HEK293 (cell line): ENCODE data around the gene LOXL1.

ENCODE experiments used
- EGR2 ChIP-seq: fragments of 450-650 bp; formaldehyde crosslinking; IDR thresholded peaks from 2 replicates; pipeline ENCODE4 v1.5.1; 2016; ENCODE audit warnings: low read depth, missing biosample characterization, missing genetic modification characterization
- GLI2 ChIP-seq: fragments of 450-650 bp; formaldehyde crosslinking; IDR thresholded peaks from 2 replicates; pipeline ENCODE4; 2017; ENCODE audit warnings: missing biosample characterization, missing genetic modification characterization, low read depth, borderline replicate concordance
- GLIS1 ChIP-seq: fragments of 450-650 bp; formaldehyde crosslinking; IDR thresholded peaks from 2 replicates; pipeline ENCODE4 v1.5.1; 2016; ENCODE audit warnings: missing biosample characterization, missing genetic modification characterization
- KLF10 ChIP-seq: fragments of 450-650 bp; IDR thresholded peaks from 2 replicates; pipeline ENCODE4 v1.5.1; 2018; ENCODE audit warnings: missing biosample characterization, mild to moderate bottlenecking, missing genetic modification characterization
- KLF8 ChIP-seq: fragments of 450-650 bp; formaldehyde crosslinking; IDR thresholded peaks from 2 replicates; pipeline ENCODE4 v1.5.1; 2016; ENCODE audit warnings: missing biosample characterization, missing genetic modification characterization
- SP2 ChIP-seq: fragments of 450-650 bp; formaldehyde crosslinking; IDR thresholded peaks from 2 replicates; pipeline ENCODE4 v1.5.1; 2016; ENCODE audit warnings: missing biosample characterization, missing genetic modification characterization
- SP3 ChIP-seq: fragments of 450-650 bp; formaldehyde crosslinking; IDR thresholded peaks from 2 replicates; pipeline ENCODE4 v1.5.1; 2016; ENCODE audit warnings: missing biosample characterization, missing genetic modification characterization
- SP7 ChIP-seq: fragments of 450-650 bp; formaldehyde crosslinking; IDR thresholded peaks from 2 replicates; pipeline ENCODE4 v1.5.1; 2016; ENCODE audit warnings: missing biosample characterization, missing genetic modification characterization
- ZFHX2 ChIP-seq: fragments of 450-650 bp; formaldehyde crosslinking; conservative IDR thresholded peaks from 2 replicates; pipeline ENCODE4 v1.5.1; 2016; ENCODE audit warnings: missing biosample characterization, missing genetic modification characterization
- ZNF157 ChIP-seq: fragments of 450-650 bp; formaldehyde crosslinking; IDR thresholded peaks from 2 replicates; pipeline ENCODE4 v1.5.1; 2016; ENCODE audit warnings: missing biosample characterization, missing genetic modification characterization
- ZNF184 ChIP-seq: fragments of 450-650 bp; IDR thresholded peaks from 2 replicates; pipeline ENCODE4 v1.5.1; 2018; ENCODE audit warnings: missing biosample characterization, mild to moderate bottlenecking, missing genetic modification characterization
- ZNF560 ChIP-seq: fragments of 450-650 bp; formaldehyde crosslinking; IDR thresholded peaks from 2 replicates; pipeline ENCODE4 v1.5.1; 2017; ENCODE audit warnings: missing biosample characterization, missing genetic modification characterization, borderline replicate concordance
- ZNF561 ChIP-seq: fragments of 450-650 bp; IDR thresholded peaks from 2 replicates; pipeline ENCODE4 v1.5.1; 2018; ENCODE audit warnings: missing biosample characterization, missing genetic modification characterization, borderline replicate concordance
- ZNF660 ChIP-seq: fragments of 450-650 bp; IDR thresholded peaks from 2 replicates; pipeline ENCODE4 v1.5.1; 2018; ENCODE audit warnings: missing biosample characterization, mild to moderate bottlenecking, missing genetic modification characterization
- ZNF670 ChIP-seq: fragments of 450-650 bp; formaldehyde crosslinking; IDR thresholded peaks from 2 replicates; pipeline ENCODE4 v1.5.1; 2016; ENCODE audit warnings: missing biosample characterization, missing genetic modification characterization, low read depth
- ZNF76 ChIP-seq: fragments of 450-650 bp; formaldehyde crosslinking; IDR thresholded peaks from 2 replicates; pipeline ENCODE4; 2016; ENCODE audit warnings: low read depth, missing biosample characterization, missing genetic modification characterization, borderline replicate concordance
- ZNF785 ChIP-seq: fragments of 450-650 bp; formaldehyde crosslinking; IDR thresholded peaks from 2 replicates; pipeline ENCODE4 v1.5.1; 2016; ENCODE audit warnings: missing biosample characterization, missing genetic modification characterization
- TF ChIP-seq, protein P1 (sequence below): fragments of 450-650 bp; formaldehyde crosslinking; IDR thresholded peaks from 2 replicates; pipeline ENCODE4 v1.5.1; 2016; ENCODE audit warnings: missing biosample characterization, missing genetic modification characterization
- TF ChIP-seq, protein P2 (sequence below): fragments of 450-650 bp; formaldehyde crosslinking; IDR thresholded peaks from 2 replicates; pipeline ENCODE4 v1.5.1; 2017; ENCODE audit warnings: missing biosample characterization, missing genetic modification characterization
- TF ChIP-seq, protein P3 (sequence below): fragments of 450-650 bp; formaldehyde crosslinking; IDR thresholded peaks from 2 replicates; pipeline ENCODE4 v1.5.1; 2016; ENCODE audit warnings: missing biosample characterization, missing genetic modification characterization
- TF ChIP-seq, protein P4 (sequence below): fragments of 450-650 bp; formaldehyde crosslinking; IDR thresholded peaks from 2 replicates; pipeline ENCODE4 v1.5.1; 2016; ENCODE audit warnings: missing biosample characterization, missing genetic modification characterization, low read depth
- TF ChIP-seq, protein P5 (sequence below): fragments of 450-650 bp; formaldehyde crosslinking; IDR thresholded peaks from 2 replicates; pipeline ENCODE4 v1.5.1; 2016; ENCODE audit warnings: missing biosample characterization, missing genetic modification characterization
- TF ChIP-seq, protein P6 (sequence below): fragments of 450-650 bp; formaldehyde crosslinking; IDR thresholded peaks from 2 replicates; pipeline ENCODE4 v1.5.1; 2017; ENCODE audit warnings: missing biosample characterization, mild to moderate bottlenecking, missing genetic modification characterization, moderate library complexity
- TF ChIP-seq, protein P7 (sequence below): IDR thresholded peaks from 2 replicates; pipeline ENCODE4 v1.6.1; 2011; ENCODE audit warnings: mild to moderate bottlenecking, low read depth, low read length, borderline replicate concordance
- TF ChIP-seq, protein P8 (sequence below): fragments of 450-650 bp; formaldehyde crosslinking; IDR thresholded peaks from 2 replicates; pipeline ENCODE4 v1.5.1; 2017; ENCODE audit warnings: missing biosample characterization, missing genetic modification characterization

The LOXL1 gene

DNA sequence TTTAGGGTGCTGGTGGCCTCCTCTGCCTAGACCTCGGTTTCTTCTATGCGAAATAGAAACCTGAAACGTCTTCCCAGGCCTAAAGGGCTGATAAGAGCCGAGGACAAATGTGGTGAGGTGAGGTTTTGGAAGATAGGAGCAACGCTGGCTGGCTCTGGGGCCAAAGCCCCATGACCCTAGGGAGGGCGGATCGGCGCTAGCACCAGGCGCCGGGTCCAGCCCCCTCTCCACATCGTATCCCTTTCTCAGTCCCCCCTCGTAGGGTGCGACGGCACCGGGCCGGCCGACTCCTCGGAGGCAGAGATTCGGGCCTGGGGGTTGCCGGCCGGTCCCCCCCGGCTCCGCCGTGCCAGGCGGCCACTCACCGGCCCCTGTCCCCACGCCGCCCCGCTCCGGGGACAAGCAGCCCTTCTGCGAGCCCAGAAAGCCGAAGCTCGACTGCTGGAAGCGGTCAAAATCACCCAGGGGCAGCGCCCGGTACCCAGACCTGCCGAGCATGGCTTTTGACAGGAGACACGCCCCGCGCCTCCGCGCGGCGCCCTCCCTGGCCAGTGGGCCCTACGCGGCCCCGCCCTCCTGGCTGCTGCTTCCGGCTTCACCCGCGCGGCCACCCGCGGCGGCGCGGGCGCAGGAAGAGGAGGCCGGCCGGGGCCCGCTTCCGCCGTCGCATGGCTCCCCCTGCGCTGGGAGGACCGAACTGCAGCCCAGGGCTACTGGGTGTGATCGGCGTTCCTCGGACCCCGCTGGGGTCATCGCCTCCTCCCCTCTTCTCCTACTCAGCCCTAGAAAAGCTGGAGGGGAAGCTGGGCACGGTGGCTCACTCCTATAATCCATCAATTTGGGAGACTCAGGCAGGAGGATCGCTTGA is 65.7 kb downstream of the LOXL1 start, which contains the start of gene STOML1 (continued):
- TF ChIP-seq, protein P1, sequence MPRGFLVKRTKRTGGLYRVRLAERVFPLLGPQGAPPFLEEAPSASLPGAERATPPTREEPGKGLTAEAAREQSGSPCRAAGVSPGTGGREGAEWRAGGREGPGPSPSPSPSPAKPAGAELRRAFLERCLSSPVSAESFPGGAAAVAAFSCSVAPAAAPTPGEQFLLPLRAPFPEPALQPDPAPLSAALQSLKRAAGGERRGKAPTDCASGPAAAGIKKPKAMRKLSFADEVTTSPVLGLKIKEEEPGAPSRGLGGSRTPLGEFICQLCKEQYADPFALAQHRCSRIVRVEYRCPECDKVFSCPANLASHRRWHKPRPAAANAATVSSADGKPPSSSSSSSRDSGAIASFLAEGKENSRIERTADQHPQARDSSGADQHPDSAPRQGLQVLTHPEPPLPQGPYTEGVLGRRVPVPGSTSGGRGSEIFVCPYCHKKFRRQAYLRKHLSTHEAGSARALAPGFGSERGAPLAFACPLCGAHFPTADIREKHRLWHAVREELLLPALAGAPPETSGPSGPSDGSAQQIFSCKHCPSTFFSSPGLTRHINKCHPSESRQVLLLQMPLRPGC (tag by site-specific recombination): 0 out of 2 replicates have a peak, but pooled peaks have one; percentile 55
- TF ChIP-seq, protein P2, sequence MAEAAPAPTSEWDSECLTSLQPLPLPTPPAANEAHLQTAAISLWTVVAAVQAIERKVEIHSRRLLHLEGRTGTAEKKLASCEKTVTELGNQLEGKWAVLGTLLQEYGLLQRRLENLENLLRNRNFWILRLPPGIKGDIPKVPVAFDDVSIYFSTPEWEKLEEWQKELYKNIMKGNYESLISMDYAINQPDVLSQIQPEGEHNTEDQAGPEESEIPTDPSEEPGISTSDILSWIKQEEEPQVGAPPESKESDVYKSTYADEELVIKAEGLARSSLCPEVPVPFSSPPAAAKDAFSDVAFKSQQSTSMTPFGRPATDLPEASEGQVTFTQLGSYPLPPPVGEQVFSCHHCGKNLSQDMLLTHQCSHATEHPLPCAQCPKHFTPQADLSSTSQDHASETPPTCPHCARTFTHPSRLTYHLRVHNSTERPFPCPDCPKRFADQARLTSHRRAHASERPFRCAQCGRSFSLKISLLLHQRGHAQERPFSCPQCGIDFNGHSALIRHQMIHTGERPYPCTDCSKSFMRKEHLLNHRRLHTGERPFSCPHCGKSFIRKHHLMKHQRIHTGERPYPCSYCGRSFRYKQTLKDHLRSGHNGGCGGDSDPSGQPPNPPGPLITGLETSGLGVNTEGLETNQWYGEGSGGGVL: peak; percentile 57
- TF ChIP-seq ZFHX2 (tag by site-specific recombination) (peak; percentile 83), ZNF184 (tag by site-specific recombination) (peak; percentile 92), ZNF660 (tag by site-specific recombination) (peak; percentile 99), KLF8 (tag by site-specific recombination) (peak; percentile 90), ZNF785 (peak; percentile 72; the same call in 1 of the 2 replicates), SP3 (tag by site-specific recombination) (peak; percentile 66), SP2 (peak; percentile 73), KLF10 (tag by site-specific recombination) (peak; percentile 90), ZNF157 (no peak), GLIS1 (tag by site-specific recombination) (peak; percentile 86), ZNF560 (tag by site-specific recombination) (no peak), ZNF561 (peak; percentile 100), GLI2 (tag by site-specific recombination) (0 out of 2 replicates have a peak, but pooled peaks have one; percentile 34), EGR2 (tag by site-specific recombination) (peak; percentile 43), ZNF76 (peak; percentile 60; the same call in 1 of the 2 replicates), ZNF670 (tag by site-specific recombination) (no peak), SP7 (peak; percentile 47)
- TF ChIP-seq, protein P3, sequence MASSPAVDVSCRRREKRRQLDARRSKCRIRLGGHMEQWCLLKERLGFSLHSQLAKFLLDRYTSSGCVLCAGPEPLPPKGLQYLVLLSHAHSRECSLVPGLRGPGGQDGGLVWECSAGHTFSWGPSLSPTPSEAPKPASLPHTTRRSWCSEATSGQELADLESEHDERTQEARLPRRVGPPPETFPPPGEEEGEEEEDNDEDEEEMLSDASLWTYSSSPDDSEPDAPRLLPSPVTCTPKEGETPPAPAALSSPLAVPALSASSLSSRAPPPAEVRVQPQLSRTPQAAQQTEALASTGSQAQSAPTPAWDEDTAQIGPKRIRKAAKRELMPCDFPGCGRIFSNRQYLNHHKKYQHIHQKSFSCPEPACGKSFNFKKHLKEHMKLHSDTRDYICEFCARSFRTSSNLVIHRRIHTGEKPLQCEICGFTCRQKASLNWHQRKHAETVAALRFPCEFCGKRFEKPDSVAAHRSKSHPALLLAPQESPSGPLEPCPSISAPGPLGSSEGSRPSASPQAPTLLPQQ (tag by site-specific recombination): peak; percentile 97
- TF ChIP-seq, protein P4, sequence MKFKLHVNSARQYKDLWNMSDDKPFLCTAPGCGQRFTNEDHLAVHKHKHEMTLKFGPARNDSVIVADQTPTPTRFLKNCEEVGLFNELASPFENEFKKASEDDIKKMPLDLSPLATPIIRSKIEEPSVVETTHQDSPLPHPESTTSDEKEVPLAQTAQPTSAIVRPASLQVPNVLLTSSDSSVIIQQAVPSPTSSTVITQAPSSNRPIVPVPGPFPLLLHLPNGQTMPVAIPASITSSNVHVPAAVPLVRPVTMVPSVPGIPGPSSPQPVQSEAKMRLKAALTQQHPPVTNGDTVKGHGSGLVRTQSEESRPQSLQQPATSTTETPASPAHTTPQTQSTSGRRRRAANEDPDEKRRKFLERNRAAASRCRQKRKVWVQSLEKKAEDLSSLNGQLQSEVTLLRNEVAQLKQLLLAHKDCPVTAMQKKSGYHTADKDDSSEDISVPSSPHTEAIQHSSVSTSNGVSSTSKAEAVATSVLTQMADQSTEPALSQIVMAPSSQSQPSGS (tag by site-specific recombination): no peak
- TF ChIP-seq, protein P5, sequence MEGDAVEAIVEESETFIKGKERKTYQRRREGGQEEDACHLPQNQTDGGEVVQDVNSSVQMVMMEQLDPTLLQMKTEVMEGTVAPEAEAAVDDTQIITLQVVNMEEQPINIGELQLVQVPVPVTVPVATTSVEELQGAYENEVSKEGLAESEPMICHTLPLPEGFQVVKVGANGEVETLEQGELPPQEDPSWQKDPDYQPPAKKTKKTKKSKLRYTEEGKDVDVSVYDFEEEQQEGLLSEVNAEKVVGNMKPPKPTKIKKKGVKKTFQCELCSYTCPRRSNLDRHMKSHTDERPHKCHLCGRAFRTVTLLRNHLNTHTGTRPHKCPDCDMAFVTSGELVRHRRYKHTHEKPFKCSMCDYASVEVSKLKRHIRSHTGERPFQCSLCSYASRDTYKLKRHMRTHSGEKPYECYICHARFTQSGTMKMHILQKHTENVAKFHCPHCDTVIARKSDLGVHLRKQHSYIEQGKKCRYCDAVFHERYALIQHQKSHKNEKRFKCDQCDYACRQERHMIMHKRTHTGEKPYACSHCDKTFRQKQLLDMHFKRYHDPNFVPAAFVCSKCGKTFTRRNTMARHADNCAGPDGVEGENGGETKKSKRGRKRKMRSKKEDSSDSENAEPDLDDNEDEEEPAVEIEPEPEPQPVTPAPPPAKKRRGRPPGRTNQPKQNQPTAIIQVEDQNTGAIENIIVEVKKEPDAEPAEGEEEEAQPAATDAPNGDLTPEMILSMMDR (tag by site-specific recombination): peak; percentile 93
- TF ChIP-seq, protein P6, sequence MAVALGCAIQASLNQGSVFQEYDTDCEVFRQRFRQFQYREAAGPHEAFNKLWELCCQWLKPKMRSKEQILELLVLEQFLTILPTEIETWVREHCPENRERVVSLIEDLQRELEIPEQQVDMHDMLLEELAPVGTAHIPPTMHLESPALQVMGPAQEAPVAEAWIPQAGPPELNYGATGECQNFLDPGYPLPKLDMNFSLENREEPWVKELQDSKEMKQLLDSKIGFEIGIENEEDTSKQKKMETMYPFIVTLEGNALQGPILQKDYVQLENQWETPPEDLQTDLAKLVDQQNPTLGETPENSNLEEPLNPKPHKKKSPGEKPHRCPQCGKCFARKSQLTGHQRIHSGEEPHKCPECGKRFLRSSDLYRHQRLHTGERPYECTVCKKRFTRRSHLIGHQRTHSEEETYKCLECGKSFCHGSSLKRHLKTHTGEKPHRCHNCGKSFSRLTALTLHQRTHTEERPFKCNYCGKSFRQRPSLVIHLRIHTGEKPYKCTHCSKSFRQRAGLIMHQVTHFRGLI (tag by site-specific recombination): peak; percentile 60; the same call in 1 of the 2 replicates
- TF ChIP-seq, protein P7, sequence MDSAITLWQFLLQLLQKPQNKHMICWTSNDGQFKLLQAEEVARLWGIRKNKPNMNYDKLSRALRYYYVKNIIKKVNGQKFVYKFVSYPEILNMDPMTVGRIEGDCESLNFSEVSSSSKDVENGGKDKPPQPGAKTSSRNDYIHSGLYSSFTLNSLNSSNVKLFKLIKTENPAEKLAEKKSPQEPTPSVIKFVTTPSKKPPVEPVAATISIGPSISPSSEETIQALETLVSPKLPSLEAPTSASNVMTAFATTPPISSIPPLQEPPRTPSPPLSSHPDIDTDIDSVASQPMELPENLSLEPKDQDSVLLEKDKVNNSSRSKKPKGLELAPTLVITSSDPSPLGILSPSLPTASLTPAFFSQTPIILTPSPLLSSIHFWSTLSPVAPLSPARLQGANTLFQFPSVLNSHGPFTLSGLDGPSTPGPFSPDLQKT: peak; percentile 45; the same call in 1 of the 2 replicates
- TF ChIP-seq, protein P8, sequence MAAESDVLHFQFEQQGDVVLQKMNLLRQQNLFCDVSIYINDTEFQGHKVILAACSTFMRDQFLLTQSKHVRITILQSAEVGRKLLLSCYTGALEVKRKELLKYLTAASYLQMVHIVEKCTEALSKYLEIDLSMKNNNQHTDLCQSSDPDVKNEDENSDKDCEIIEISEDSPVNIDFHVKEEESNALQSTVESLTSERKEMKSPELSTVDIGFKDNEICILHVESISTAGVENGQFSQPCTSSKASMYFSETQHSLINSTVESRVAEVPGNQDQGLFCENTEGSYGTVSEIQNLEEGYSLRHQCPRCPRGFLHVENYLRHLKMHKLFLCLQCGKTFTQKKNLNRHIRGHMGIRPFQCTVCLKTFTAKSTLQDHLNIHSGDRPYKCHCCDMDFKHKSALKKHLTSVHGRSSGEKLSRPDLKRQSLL (tag by site-specific recombination): peak; percentile 23; the same call in 1 of the 2 replicates
